OCI-LY7 (cell line): ENCODE data around the gene ERBIN. TPM values are rescaled to one million over a fixed set of nuclear protein-coding genes. Genes with fewer than 3 reads are reported as not detected.

Source experiments
- BruUV-seq: library from RNA; stranded (reverse); fragments of 400-500 nt; replicated peaks from 2 replicates; lab custom pipeline; 2021; lab: Mats Ljungman, UMichigan
- CTCF ChIA-PET: fragments of 300-600 bp; sonication (Branson Sonifier 250); formaldehyde crosslinking; loops from one replicate; lab custom pipeline; 2022; ENCODE audit warnings: antibody characterized with exemption; ENCODE audit not compliant: unreplicated experiment; lab: Charles Lee
- POLR2A ChIA-PET: fragments of 300-600 bp; sonication (Branson Sonifier 250); formaldehyde crosslinking; loops from one replicate; lab custom pipeline; 2022; ENCODE audit warnings: antibody characterized with exemption; lab: Charles Lee
- DNase-seq: peaks from one replicate; pipeline ENCODE4 v3.0.0-alpha.2; 2015; ENCODE audit warnings: low spot score
- H2AFZ ChIP-seq: fragments of 200-600 bp; sonication (generic), shearing (Covaris generic); 2 replicates; pipeline ENCODE4 v1.6.1; 2014; ENCODE audit warnings: mild to moderate bottlenecking, antibody characterized with exemption, low read length, moderate library complexity
- H3K27ac ChIP-seq: fragments of 200-600 bp; sonication (generic); 2 replicates; pipeline ENCODE4 v1.5.1; 2014; ENCODE audit warnings: mixed run types, low read depth, mild to moderate bottlenecking, moderate library complexity, low read length, inconsistent platforms; ENCODE audit not compliant: poor library complexity, severe bottlenecking
- H3K36me3 ChIP-seq: fragments of 200-600 bp; sonication (generic); 2 replicates; pipeline ENCODE4 v1.6.1; 2014; ENCODE audit warnings: mild to moderate bottlenecking, antibody characterized with exemption, low read length, moderate library complexity, mixed read lengths; ENCODE audit not compliant: insufficient read depth
- H3K4me1 ChIP-seq: fragments of 200-600 bp; sonication (generic); 2 replicates; pipeline ENCODE4 v1.5.1; 2014; ENCODE audit warnings: mild to moderate bottlenecking, low read length; ENCODE audit not compliant: insufficient read depth, poor library complexity, severe bottlenecking
- H3K4me2 ChIP-seq: fragments of 200-600 bp; sonication (generic); 2 replicates; pipeline ENCODE4 v1.6.1; 2014; ENCODE audit warnings: mild to moderate bottlenecking, low read length
- H3K4me3 ChIP-seq: fragments of 200-600 bp; sonication (generic); 2 replicates; pipeline ENCODE4 v1.5.1; 2014; ENCODE audit warnings: mild to moderate bottlenecking, low read depth, low read length; ENCODE audit not compliant: poor library complexity, severe bottlenecking
- H3K79me2 ChIP-seq: fragments of 200-600 bp; sonication (generic); 2 replicates; pipeline ENCODE4 v1.6.1; 2016; ENCODE audit warnings: low read depth, mild to moderate bottlenecking, low read length, moderate library complexity, mixed read lengths; ENCODE audit not compliant: insufficient read depth
- H3K9me2 ChIP-seq: fragments of 200-600 bp; sonication (generic); 2 replicates; pipeline ENCODE4 v1.6.1; 2016; ENCODE audit warnings: mild to moderate bottlenecking, low read length, mixed read lengths; ENCODE audit not compliant: insufficient read depth
- H3K9me3 ChIP-seq: fragments of 200-600 bp; sonication (generic); 2 replicates; pipeline ENCODE4 v1.6.1; 2014; ENCODE audit warnings: mild to moderate bottlenecking, mixed run types, low read length, mixed read lengths
- H4K20me1 ChIP-seq: fragments of 200-600 bp; sonication (generic); 2 replicates; pipeline ENCODE4 v1.6.1; 2014; ENCODE audit warnings: mild to moderate bottlenecking, antibody characterized with exemption, low read length, moderate library complexity, mixed read lengths; ENCODE audit not compliant: insufficient read depth
- EZH2phosphoT487 ChIP-seq: fragments of 200-600 bp; sonication (generic); IDR thresholded peaks from 2 replicates; pipeline ENCODE4 v1.6.1; 2018; ENCODE audit warnings: low read depth, borderline replicate concordance, mild to moderate bottlenecking, mixed run types, antibody characterized with exemption, low read length, moderate library complexity, mixed read lengths
- intact Hi-C: fragments of 100-400 bp; cut with micrococcal nuclease; formaldehyde crosslinking; loops from one replicate; pipeline ENCODE4 v1.10.0; 2022; ENCODE audit not compliant: unreplicated experiment
- total RNA-seq, 2 experiments: library from RNA; depleted of rRNA in 1 of 2; stranded (reverse); fragments of >200 nt in 1 of 2; shearing (Covaris generic) in 1 of 2; gene quantifications; 2 replicates each; pipeline ENCODE4 v1.2.3, GENCODE V29; 2014 to 2022
- TF ChIP-seq, protein P1 (sequence below): fragments of 200-600 bp; sonication (generic); conservative IDR thresholded peaks from 2 replicates; pipeline ENCODE4 v1.5.1; 2014; ENCODE audit warnings: mild to moderate bottlenecking, antibody characterized with exemption, low read length, moderate library complexity, mixed read lengths

ERBIN gene
- total RNA-seq, 2 experiments from 2014 or later = 84.5 to 132 TPM

GRCh38 chr5:65992630-65993029 is 66.3 kb downstream of the ERBIN start:
- DNase-seq = no peak
- Histone ChIP-seq H3K4me3 (no peak overlapping the region), H2AFZ (no peak overlapping the region), H4K20me1 (peaks cover 3% of the 10 kb centered on the region; the same call in 1 of the 2 replicates), H3K27ac (no peak overlapping the region), H3K4me2 (no peak overlapping the region), H3K9me3 (no peaks in the 10 kb centered on the region), H3K79me2 (peaks cover 50% of the 10 kb centered on the region; the same call in 1 of the 2 replicates), H3K9me2 (no peaks in the 10 kb centered on the region), H3K36me3 (peaks cover 59% of the 10 kb centered on the region), H3K4me1 (no peaks in the 10 kb centered on the region)
- no TSS peak for BruUV-seq
- ChIA-PET POLR2A (interaction anchor here (0.9 to 2.5 kb wide), 3 partner anchors 10 to 29 kb away, joined by 3 to 10 read pairs (median 3); no protein-coding TSS in a partner anchor), CTCF (no interaction called here)
- TF ChIP-seq, protein P1, sequence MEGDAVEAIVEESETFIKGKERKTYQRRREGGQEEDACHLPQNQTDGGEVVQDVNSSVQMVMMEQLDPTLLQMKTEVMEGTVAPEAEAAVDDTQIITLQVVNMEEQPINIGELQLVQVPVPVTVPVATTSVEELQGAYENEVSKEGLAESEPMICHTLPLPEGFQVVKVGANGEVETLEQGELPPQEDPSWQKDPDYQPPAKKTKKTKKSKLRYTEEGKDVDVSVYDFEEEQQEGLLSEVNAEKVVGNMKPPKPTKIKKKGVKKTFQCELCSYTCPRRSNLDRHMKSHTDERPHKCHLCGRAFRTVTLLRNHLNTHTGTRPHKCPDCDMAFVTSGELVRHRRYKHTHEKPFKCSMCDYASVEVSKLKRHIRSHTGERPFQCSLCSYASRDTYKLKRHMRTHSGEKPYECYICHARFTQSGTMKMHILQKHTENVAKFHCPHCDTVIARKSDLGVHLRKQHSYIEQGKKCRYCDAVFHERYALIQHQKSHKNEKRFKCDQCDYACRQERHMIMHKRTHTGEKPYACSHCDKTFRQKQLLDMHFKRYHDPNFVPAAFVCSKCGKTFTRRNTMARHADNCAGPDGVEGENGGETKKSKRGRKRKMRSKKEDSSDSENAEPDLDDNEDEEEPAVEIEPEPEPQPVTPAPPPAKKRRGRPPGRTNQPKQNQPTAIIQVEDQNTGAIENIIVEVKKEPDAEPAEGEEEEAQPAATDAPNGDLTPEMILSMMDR = no peak
- no peak for TF ChIP-seq EZH2phosphoT487
- intact Hi-C loops = no loop called here

DNA sequence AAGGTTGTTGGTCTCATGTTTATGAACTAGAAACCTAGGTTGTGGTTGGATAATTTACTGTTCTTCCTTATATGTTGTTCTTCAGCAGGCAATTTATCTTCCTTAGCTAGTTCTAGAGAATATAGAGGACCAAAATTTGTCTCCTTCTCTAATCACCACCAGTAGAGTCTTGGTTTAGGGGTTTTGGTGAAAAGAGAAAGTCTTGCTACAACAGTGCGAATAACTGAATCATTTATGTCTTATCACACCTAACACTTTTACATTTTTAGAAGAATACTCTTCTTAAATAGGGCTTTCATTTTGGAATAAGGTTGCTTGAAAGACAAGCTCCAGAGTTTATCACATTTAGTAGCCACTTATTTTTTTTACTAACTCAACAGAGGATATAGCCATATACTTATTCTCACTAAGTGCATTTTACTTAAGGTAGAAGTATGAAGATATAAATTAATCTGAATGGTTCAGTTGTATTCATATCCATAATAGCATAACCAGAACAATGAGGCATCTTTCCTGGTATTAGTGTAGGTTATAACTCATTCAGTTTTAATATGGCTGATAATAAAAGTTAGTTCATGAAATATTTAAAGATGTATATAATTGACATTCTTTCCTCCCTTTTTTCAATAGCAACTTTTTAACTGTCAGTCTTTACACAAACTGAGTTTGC is 67.9 kb downstream of the ERBIN start:
- Histone ChIP-seq H3K36me3 (peaks cover 66% of the 10 kb centered on the region), H3K4me3 (no peak overlapping the region), H3K79me2 (peaks cover 38% of the 10 kb centered on the region; the same call in 1 of the 2 replicates), H3K4me2 (no peak overlapping the region), H3K9me2 (no peaks in the 10 kb centered on the region), H2AFZ (no peak overlapping the region), H3K4me1 (no peaks in the 10 kb centered on the region), H3K27ac (no peak overlapping the region), H3K9me3 (no peaks in the 10 kb centered on the region), H4K20me1 (peaks cover 3% of the 10 kb centered on the region; the same call in 1 of the 2 replicates)
- ChIA-PET POLR2A (interaction anchor here (0.7 to 2.5 kb wide), 5 partner anchors 8 to 19 kb away, joined by 3 to 10 read pairs (median 3); no protein-coding TSS in a partner anchor), CTCF (no interaction called here)
- BruUV-seq = no TSS peak
- TF ChIP-seq, protein P1 = no peak
- TF ChIP-seq EZH2phosphoT487 = no peak
- intact Hi-C loops = no loop called here
- no peak for DNase-seq
